ENCODE data around the gene GANAB.
"Not testable (repeated sequence)": the region's sequence is repeated elsewhere in the genome, so short reads cannot be mapped to it uniquely, and the experiment has no call there.

Gene GANAB

GRCh38 chr11:62669420-62670161 is 23.2 kb upstream of the GANAB start:
- FAIRE-seq: no peak
- DNase-seq (ENCODE audit: extremely low spot score, insufficient read length, low read depth): no peak

GRCh38 chr11:62667460-62667859 is 21.0 kb upstream of the GANAB start:
- FAIRE-seq: no peak
- DNase-seq (ENCODE audit: extremely low spot score, insufficient read length, low read depth): no peak

- no peak for FAIRE-seq
- DNase-seq (ENCODE audit: extremely low spot score, insufficient read length, low read depth): no peak
Observed at GRCh38 chr11:62666259-62666926, 20.0 kb upstream of the GANAB start.

- FAIRE-seq: no peak
- no peak for DNase-seq (ENCODE audit: extremely low spot score, insufficient read length, low read depth)
Observed at GRCh38 chr11:62665599-62666258, 19.3 kb upstream of the GANAB start.

- FAIRE-seq: peak; percentile 73
- peak; percentile 92 for DNase-seq (ENCODE audit: extremely low spot score, insufficient read length, low read depth)
Observed at GRCh38 chr11:62665075-62665598, 18.7 kb upstream of the GANAB start, which contains the start of the genes C11orf98 and CSKMT. Gene C11orf98 (minus strand): TSS chr11:62665210. CDS start chr11:62665169, 41 bp downstream. Gene CSKMT (plus strand): TSS chr11:62665312. CDS start chr11:62665880, 568 bp downstream.

GRCh38 chr11:62664405-62665074 is 18.1 kb upstream of the GANAB start:
- DNase-seq (ENCODE audit: extremely low spot score, insufficient read length, low read depth): no peak
- FAIRE-seq: peak; percentile 49

GRCh38 chr11:62656796-62657429 is 10.5 kb upstream of the GANAB start:
- FAIRE-seq (no peak), DNase-seq (ENCODE audit: extremely low spot score, insufficient read length, low read depth) (no peak)

GRCh38 chr11:62654297-62654696 is 7.9 kb upstream of the GANAB start:
- FAIRE-seq: no peak

GRCh38 chr11:62652161-62653006 is 6.0 kb upstream of the GANAB start:
- FAIRE-seq: no peak

More at GRCh38 chr11:62654297-62654696, 7.9 kb upstream of the GANAB start:
- no peak for DNase-seq (ENCODE audit: extremely low spot score, insufficient read length, low read depth)

GRCh38 chr11:62650283-62650682 is 3.9 kb upstream of the GANAB start:
- FAIRE-seq; DNase-seq (ENCODE audit: extremely low spot score, insufficient read length, low read depth): not testable (repeated sequence)

More at GRCh38 chr11:62652161-62653006, 6.0 kb upstream of the GANAB start:
- DNase-seq (ENCODE audit: extremely low spot score, insufficient read length, low read depth): no peak

GRCh38 chr11:62649486-62649885 is 3.1 kb upstream of the GANAB start:
- no peak for FAIRE-seq

GRCh38 chr11:62648967-62649364 is 2.6 kb upstream of the GANAB start:
- DNase-seq (ENCODE audit: extremely low spot score, insufficient read length, low read depth): no peak
- no peak for FAIRE-seq

More at GRCh38 chr11:62649486-62649885, 3.1 kb upstream of the GANAB start:
- no peak for DNase-seq (ENCODE audit: extremely low spot score, insufficient read length, low read depth)

GRCh38 chr11:62648185-62648966 is 2.0 kb upstream of the GANAB start:
- FAIRE-seq (no peak), DNase-seq (ENCODE audit: extremely low spot score, insufficient read length, low read depth) (no peak)

- no peak for FAIRE-seq
- DNase-seq (ENCODE audit: extremely low spot score, insufficient read length, low read depth): no peak
Observed at GRCh38 chr11:62647609-62648005, 1.2 kb upstream of the GANAB start.

- DNase-seq (ENCODE audit: extremely low spot score, insufficient read length, low read depth) (no peak), FAIRE-seq (no peak)
Observed at GRCh38 chr11:62646825-62647608, 604 bp upstream of the GANAB start.

GRCh38 chr11:62645671-62645945 is 805 bp downstream of the GANAB start:
- FAIRE-seq: no peak
- no peak for DNase-seq (ENCODE audit: extremely low spot score, insufficient read length, low read depth)

- FAIRE-seq: no peak
- no peak for DNase-seq (ENCODE audit: extremely low spot score, insufficient read length, low read depth)
Observed at GRCh38 chr11:62644220-62644619, 2.2 kb downstream of the GANAB start.

All from GM18507 (cell line).